HCT116 (cell line): ENCODE data around the gene SUN2. TPM values are rescaled to one million over a fixed set of nuclear protein-coding genes. Genes with fewer than 3 reads are reported as not detected.

Experiments used
- ATAC-seq: fragments of 200-7000 bp; cut with Tn5 transposase; 2 replicates; pipeline ENCODE4 v1.9.1; 2020; ENCODE audit warnings: mild to moderate bottlenecking, moderate library complexity
- BruUV-seq: library from RNA; stranded (reverse); fragments of 400-500 nt; replicated peaks from 2 replicates; lab custom pipeline; 2021; lab: Mats Ljungman, UMichigan
- CTCF ChIA-PET: fragments of 300-600 bp; sonication (Branson Sonifier 250); formaldehyde crosslinking; loops from one replicate; lab custom pipeline; 2021; ENCODE audit warnings: antibody characterized with exemption; lab: Charles Lee
- POLR2A ChIA-PET: fragments of 300-600, 350-600 bp; sonication (Branson Sonifier 250); formaldehyde crosslinking; loops from one replicate; lab custom pipeline; 2021; ENCODE audit warnings: antibody characterized with exemption; lab: Charles Lee
- RAD21 ChIA-PET, 2 experiments: fragments of 300-600 bp; sonication (Branson Sonifier 250); formaldehyde crosslinking; loops; one replicate each; lab custom pipeline; 2023; ENCODE audit warnings: low total read pairs in 2 of 2; ENCODE audit not compliant: uncharacterized antibody in 2 of 2, unreplicated experiment in 2 of 2, low non-redundant PET in 1 of 2; lab: Charles Lee
- DNase-seq: peaks from one replicate; pipeline ENCODE4 v3.0.0-alpha.2; 2010; ENCODE audit warnings: low read depth, low spot score
- H2AFZ ChIP-seq: fragments of 200-600 bp; shearing (Covaris generic), sonication (generic); 2 replicates; pipeline ENCODE4 v1.6.1; 2017; ENCODE audit warnings: low read depth, mixed run types, mixed read lengths, antibody characterized with exemption, low read length; ENCODE audit not compliant: poor library complexity, severe bottlenecking
- H3K27ac ChIP-seq: 2 replicates; pipeline ENCODE4 v1.5.1; 2012; ENCODE audit warnings: low read depth, low read length
- H3K27me3 ChIP-seq: fragments of 200-600 bp; sonication (generic); 2 replicates; pipeline ENCODE4 v1.6.1; 2016; ENCODE audit warnings: mixed run types, low read length, mixed read lengths; ENCODE audit not compliant: insufficient read depth
- H3K36me3 ChIP-seq, 2 experiments: fragments of 200-500 bp in 1 of 2; fragments of 200-600 bp in 1 of 2; sonication (Bioruptor generic) in 1 of 2; sonication (generic) in 1 of 2; 2 replicates each; pipeline versions ENCODE4 v1.5.1 to v1.6.1; 2014 to 2016; ENCODE audit warnings: low read length in 2 of 2, inconsistent platforms in 1 of 2, mixed read lengths in 1 of 2, mixed run types in 1 of 2; ENCODE audit not compliant: insufficient read depth in 2 of 2, control insufficient read depth in 1 of 2
- H3K4me1 ChIP-seq, 2 experiments: fragments of 200-600 bp in 1 of 2; sonication (generic) in 1 of 2; 2 replicates each; pipeline versions ENCODE4 v1.5.1 to v1.6.1; 2012 to 2017; ENCODE audit warnings: low read length in 2 of 2, inconsistent platforms in 1 of 2, mild to moderate bottlenecking in 1 of 2, mixed read lengths in 1 of 2, mixed run types in 1 of 2, moderate library complexity in 1 of 2; ENCODE audit not compliant: insufficient read depth in 2 of 2, control insufficient read depth in 1 of 2
- H3K4me2 ChIP-seq: fragments of 200-600 bp; sonication (generic); 2 replicates; pipeline ENCODE4 v1.6.1; 2017; ENCODE audit warnings: mixed run types, low read length, mixed read lengths
- H3K4me3 ChIP-seq, 2 experiments: fragments of 200-600 bp in 1 of 2; sonication (generic) in 1 of 2; replicated peaks in 1 of 2; 2 replicates each; pipeline ENCODE4 v1.5.1; 2011 to 2016; ENCODE audit warnings: low read length in 2 of 2, control low read depth in 1 of 2, low read depth in 1 of 2, mild to moderate bottlenecking in 1 of 2, mixed read lengths in 1 of 2, mixed run types in 1 of 2
- H3K79me2 ChIP-seq: fragments of 200-600 bp; sonication (generic); 2 replicates; pipeline ENCODE4 v1.6.1; 2017; ENCODE audit warnings: mild to moderate bottlenecking, mixed run types, low read length, moderate library complexity, mixed read lengths; ENCODE audit not compliant: insufficient read depth
- H3K9ac ChIP-seq: fragments of 200-600 bp; sonication (generic); 2 replicates; pipeline ENCODE4 v1.6.1; 2016; ENCODE audit warnings: low read length, mixed read lengths
- H3K9me2 ChIP-seq: fragments of 200-600 bp; sonication (generic), shearing (Covaris generic); 2 replicates; pipeline ENCODE4 v1.6.1; 2017; ENCODE audit warnings: mixed run types, mild to moderate bottlenecking, moderate library complexity; ENCODE audit not compliant: insufficient read depth
- H3K9me3 ChIP-seq, 2 experiments: fragments of 200-500 bp in 1 of 2; fragments of 200-600 bp in 1 of 2; sonication (Bioruptor generic) in 1 of 2; sonication (generic) in 1 of 2; 2 replicates each; pipeline ENCODE4 v1.6.1; 2014 to 2017; ENCODE audit warnings: low read length in 2 of 2, mixed read lengths in 2 of 2, inconsistent platforms in 1 of 2, low read depth in 1 of 2, mild to moderate bottlenecking in 1 of 2, mixed run types in 1 of 2, moderate library complexity in 1 of 2; ENCODE audit not compliant: control insufficient read depth in 1 of 2, insufficient read depth in 1 of 2
- H4K20me1 ChIP-seq: fragments of 200-600 bp; sonication (generic), shearing (Covaris generic); 2 replicates; pipeline ENCODE4 v1.6.1; 2017; ENCODE audit warnings: mixed run types, mild to moderate bottlenecking, moderate library complexity; ENCODE audit not compliant: insufficient read depth
- CBX3 ChIP-seq: IDR thresholded peaks from 2 replicates; pipeline ENCODE4 v1.6.1; 2012; ENCODE audit warnings: low read depth
- CEBPB ChIP-seq: IDR thresholded peaks from 2 replicates; pipeline ENCODE4 v1.6.1; 2012; ENCODE audit warnings: low read depth
- CTCF ChIP-seq, 3 experiments: fragments of 200-600 bp in 1 of 3; sonication (generic) in 1 of 3; IDR thresholded peaks in 2 of 3; conservative IDR thresholded peaks in 1 of 3; 2 replicates each; pipeline ENCODE4 v1.5.1; 2012 to 2017; ENCODE audit warnings: low read depth in 2 of 3, low read length in 2 of 3, antibody characterized with exemption in 1 of 3, borderline replicate concordance in 1 of 3, control low read depth in 1 of 3, mild to moderate bottlenecking in 1 of 3, mixed read lengths in 1 of 3, mixed run types in 1 of 3, moderate library complexity in 1 of 3; ENCODE audit not compliant: insufficient read depth in 1 of 3
- EGR1 ChIP-seq: IDR thresholded peaks from 2 replicates; pipeline ENCODE4 v1.6.1; 2012; ENCODE audit warnings: low read depth
- ELF1 ChIP-seq: IDR thresholded peaks from 2 replicates; pipeline ENCODE4 v1.6.1; 2012; ENCODE audit warnings: low read depth, borderline replicate concordance
- EZH2 ChIP-seq: fragments of 200-600 bp; sonication (generic); IDR thresholded peaks from 2 replicates; pipeline ENCODE4 v1.6.1; 2017; ENCODE audit warnings: antibody characterized with exemption, mixed run types
- FOSL1 ChIP-seq: IDR thresholded peaks from 2 replicates; pipeline ENCODE4 v1.6.1; 2012; ENCODE audit warnings: low read depth
- MAX ChIP-seq: IDR thresholded peaks from 2 replicates; pipeline ENCODE4 v1.6.1; 2012
- POLR2A ChIP-seq: IDR thresholded peaks from 2 replicates; pipeline ENCODE4 v1.7.0; 2011; ENCODE audit warnings: borderline replicate concordance; ENCODE audit not compliant: insufficient read depth, insufficient read length; ENCODE audit errors: extremely low read depth
- POLR2AphosphoS5 ChIP-seq: IDR thresholded peaks from 2 replicates; pipeline ENCODE4 v1.6.1; 2011; ENCODE audit warnings: mild to moderate bottlenecking, low read depth, low read length, moderate library complexity
- RAD21 ChIP-seq: IDR thresholded peaks from 2 replicates; pipeline ENCODE4 v1.6.1; 2012; ENCODE audit warnings: low read depth, mild to moderate bottlenecking
- REST ChIP-seq: IDR thresholded peaks from 2 replicates; pipeline ENCODE4 v1.6.1; 2012; ENCODE audit warnings: low read depth
- SIN3A ChIP-seq: IDR thresholded peaks from 2 replicates; pipeline ENCODE4 v1.6.1; 2012; ENCODE audit warnings: low read depth
- SP1 ChIP-seq: IDR thresholded peaks from 2 replicates; pipeline ENCODE4 v1.6.1; 2012; ENCODE audit warnings: low read depth
- SRF ChIP-seq: IDR thresholded peaks from 2 replicates; pipeline ENCODE4 v1.6.1; 2012; ENCODE audit warnings: low read depth
- TCF7L2 ChIP-seq: IDR thresholded peaks from 2 replicates; pipeline ENCODE4 v1.7.0; 2011; ENCODE audit warnings: borderline replicate concordance, inconsistent platforms; ENCODE audit not compliant: insufficient read depth, insufficient read length; ENCODE audit errors: extremely low read depth
- YY1 ChIP-seq: IDR thresholded peaks from 2 replicates; pipeline ENCODE4 v1.6.1; 2011; ENCODE audit warnings: low read length, low read depth, moderate library complexity, mild to moderate bottlenecking; ENCODE audit not compliant: insufficient replicate concordance; ENCODE audit errors: extremely low read depth
- ZBTB33 ChIP-seq: IDR thresholded peaks from 2 replicates; pipeline ENCODE4 v1.6.1; 2011; ENCODE audit warnings: mild to moderate bottlenecking, low read length, moderate library complexity; ENCODE audit not compliant: insufficient replicate concordance; ENCODE audit errors: extremely low read depth
- ZFX ChIP-seq: fragments of 450-650 bp; IDR thresholded peaks from 2 replicates; pipeline ENCODE4 v1.6.1; 2017
- intact Hi-C: fragments of 100-400 bp; cut with micrococcal nuclease; formaldehyde crosslinking; loops from 2 replicates; pipeline ENCODE4 v1.10.0; 2022
- total RNA-seq: library from RNA; stranded (reverse); gene quantifications from one replicate; pipeline ENCODE4 v1.2.1, GENCODE V29; 2021; ENCODE audit not compliant: unreplicated experiment

SUN2 gene
- total RNA-seq, 1 experiment from 2014 or later: 71.6 TPM

GRCh38 chr22:38758276-38758945, 2.6 kb upstream of the SUN2 start:
- no peak overlapping the region for H3K4me2 ChIP-seq
- POLR2A ChIA-PET: no interaction called here
- H3K4me3 ChIP-seq: no peak overlapping the region
- ATAC-seq: no peak
- H4K20me1 ChIP-seq: no peaks in the 10 kb centered on the region
- TF ChIP-seq SP1: no peak
- TF ChIP-seq YY1: no peak
- TF ChIP-seq EGR1: no peak
- TF ChIP-seq CEBPB: no peak
- TF ChIP-seq CBX3: no peak
- no peak for TF ChIP-seq ZFX
- TF ChIP-seq ELF1: no peak
- TF ChIP-seq SIN3A: no peak
- TF ChIP-seq RAD21: no peak
- TF ChIP-seq MAX: no peak
- no peak for TF ChIP-seq CTCF (IDR thresholded peaks at IDR 0.05 in 2 of 3, conservative IDR thresholded peaks at IDR 0.05 in 1 of 3; ENCODE audit: borderline replicate concordance in 1 of 3, insufficient read depth in 1 of 3, low read depth in 2 of 3, low read length in 2 of 3)
- TF ChIP-seq REST: no peak
- no peak for TF ChIP-seq POLR2AphosphoS5
- no peak for TF ChIP-seq EZH2
- TF ChIP-seq TCF7L2: no peak
- no peak for TF ChIP-seq POLR2A
- no peak for TF ChIP-seq ZBTB33
- no peak for TF ChIP-seq FOSL1
- no peak for TF ChIP-seq SRF
- RAD21 ChIA-PET: no interaction called here
- H3K9me2 ChIP-seq: no peaks in the 10 kb centered on the region
- no peak overlapping the region for H3K9ac ChIP-seq
- CTCF ChIA-PET: interaction anchor here (0.6 to 2.3 kb wide), 5 partner anchors 8 to 1110 kb away, joined by 3 to 8 read pairs (median 4); no protein-coding TSS in a partner anchor
- peaks cover 14 to 37% of the 10 kb centered on the region in 2 experiments; a peak in 3 of 4 replicates for H3K4me1 ChIP-seq
- peaks cover 16% of the 10 kb centered on the region for H3K79me2 ChIP-seq
- H3K9me3 ChIP-seq: no peaks in the 10 kb centered on the region
- H2AFZ ChIP-seq: no peak overlapping the region
- H3K36me3 ChIP-seq: no peaks in the 10 kb centered on the region
- intact Hi-C loops: no loop called here
- no peak overlapping the region for H3K27ac ChIP-seq
- BruUV-seq: no TSS peak
- no peaks in the 10 kb centered on the region for H3K27me3 ChIP-seq
- DNase-seq: no peak
